GM21390 (cell line): ENCODE measurements around the gene STXBP1.
"Not testable (repeated sequence)": the region's sequence is repeated elsewhere in the genome, so short reads cannot be mapped to it uniquely, and the experiment has no call there.

Source experiments
- ATAC-seq: cut with Tn5 transposase; IDR thresholded peaks from one replicate; pipeline ENCODE4 v1.9.1; 2021; ENCODE audit not compliant: unreplicated experiment

Gene STXBP1

GRCh38 chr9:127613583-127613954, 1.5 kb downstream of the STXBP1 start:
- ATAC-seq = no peak

DNA sequence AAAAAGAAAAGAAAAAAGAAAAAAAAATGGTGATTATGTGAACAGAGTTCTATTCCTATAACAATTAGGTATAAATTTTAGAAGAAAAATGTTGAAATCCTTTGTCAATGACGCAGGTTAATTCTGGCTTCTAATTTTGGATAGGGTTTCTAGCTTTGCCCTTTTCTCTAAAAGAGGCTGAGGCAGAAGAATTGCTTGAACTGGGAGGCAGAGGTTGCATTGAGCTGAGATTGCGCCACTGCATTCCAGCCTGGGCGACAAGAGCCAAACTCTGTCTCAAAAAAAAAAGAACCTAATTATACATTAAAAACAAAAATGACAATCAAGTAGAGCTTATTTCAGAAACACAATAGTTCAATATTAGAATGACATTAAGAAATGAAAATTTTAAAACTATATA, 2.9 kb downstream of the STXBP1 start:
- ATAC-seq = no peak

DNA sequence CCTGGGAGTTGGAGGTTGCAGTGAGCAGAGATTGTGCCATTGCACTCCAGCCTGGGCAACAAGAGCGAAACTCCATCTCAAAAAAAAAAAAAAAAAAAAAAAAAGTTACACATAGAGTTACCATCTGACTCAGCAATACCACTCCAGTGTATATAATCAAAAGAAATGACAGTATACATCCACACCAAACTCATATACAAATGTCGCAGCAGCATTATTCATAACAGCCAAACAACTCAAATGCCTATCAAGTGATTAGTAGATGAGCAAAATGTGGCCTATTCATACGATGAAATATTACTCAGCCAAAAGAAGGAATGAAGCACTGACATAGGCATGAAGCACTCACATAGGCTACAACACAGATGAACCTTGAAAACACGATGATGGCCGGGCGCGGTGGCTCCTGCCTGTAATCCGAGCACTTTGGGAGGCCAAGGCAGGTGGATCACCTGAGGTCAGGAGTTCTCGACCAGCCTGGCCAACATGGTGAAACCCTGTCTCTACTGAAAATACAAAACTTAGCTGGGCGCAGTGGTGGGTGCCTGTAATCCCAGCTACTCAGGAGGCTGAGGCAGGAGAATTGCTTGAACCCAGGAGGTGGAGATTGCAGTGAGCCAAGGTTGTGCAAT, 9.4 kb downstream of the STXBP1 start:
- ATAC-seq = not testable (repeated sequence)

- ATAC-seq = no peak
These were observed 14.8 kb downstream of the STXBP1 start for GRCh38 chr9:127626752-127627493.

- no peak for ATAC-seq
These were observed 15.4 kb downstream of the STXBP1 start for GRCh38 chr9:127627494-127627855.

- no peak for ATAC-seq
These were observed 16.8 kb downstream of the STXBP1 start for GRCh38 chr9:127628758-127629467.

DNA sequence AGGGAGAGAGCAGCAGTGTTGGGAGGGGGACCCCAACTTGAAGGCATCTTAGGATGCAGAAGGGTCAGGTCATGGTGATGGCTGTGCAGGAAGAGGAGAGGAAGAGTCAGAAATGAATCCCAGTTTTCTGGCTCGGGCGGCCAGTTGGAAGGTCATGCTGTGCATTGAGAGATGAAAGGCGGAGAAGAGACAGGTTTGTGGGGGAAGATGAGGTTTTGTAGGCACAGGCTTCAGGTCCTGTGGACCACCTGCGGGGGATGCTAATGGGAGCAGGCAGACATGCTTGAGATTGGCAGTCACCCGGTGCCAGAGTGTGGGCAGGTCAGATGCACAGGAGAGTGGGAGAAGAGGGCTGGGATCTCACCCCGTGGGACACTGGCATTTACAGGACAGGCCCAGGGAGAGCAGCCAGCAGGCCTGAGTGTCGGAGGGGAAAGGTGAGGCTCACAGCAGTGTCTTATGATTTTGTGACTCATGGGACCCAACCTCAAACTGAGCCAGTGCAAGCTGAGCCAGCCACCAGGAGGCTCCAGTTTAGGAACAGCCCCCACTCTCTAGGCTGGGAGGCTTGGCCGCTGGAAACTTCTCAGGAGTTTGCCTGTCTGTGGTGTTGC, 17.5 kb downstream of the STXBP1 start:
- ATAC-seq = no peak

DNA sequence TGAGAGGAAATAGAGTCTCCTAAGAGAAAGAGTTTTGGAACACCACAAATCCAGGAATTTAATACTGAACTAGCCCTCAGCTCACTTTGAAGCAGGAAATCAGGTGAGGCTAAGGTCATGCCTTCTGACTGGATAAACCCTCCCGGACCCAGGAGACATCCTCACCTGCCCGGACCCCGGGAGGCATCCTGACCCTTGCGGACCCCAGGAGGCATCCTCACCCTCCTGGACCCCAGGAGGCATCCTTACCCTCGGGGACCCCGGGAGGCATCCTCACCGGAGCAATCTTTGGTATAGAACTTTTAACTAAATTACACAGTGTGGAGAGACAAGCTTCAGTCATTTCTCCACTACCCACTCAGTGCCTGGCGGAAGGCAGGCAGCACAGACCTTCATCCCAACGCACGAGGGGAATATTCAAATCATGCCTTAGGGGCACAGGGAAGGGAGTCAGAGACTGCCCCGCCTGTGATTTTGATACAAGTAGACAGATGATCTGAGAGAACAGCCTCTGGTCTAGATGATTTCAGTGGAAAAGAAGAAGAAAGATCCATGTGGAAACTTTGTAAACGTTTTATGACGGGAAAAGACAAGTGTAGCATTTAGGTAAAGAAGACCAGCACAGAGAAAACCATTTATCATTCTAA, 21.3 kb downstream of the STXBP1 start:
- no peak for ATAC-seq

DNA sequence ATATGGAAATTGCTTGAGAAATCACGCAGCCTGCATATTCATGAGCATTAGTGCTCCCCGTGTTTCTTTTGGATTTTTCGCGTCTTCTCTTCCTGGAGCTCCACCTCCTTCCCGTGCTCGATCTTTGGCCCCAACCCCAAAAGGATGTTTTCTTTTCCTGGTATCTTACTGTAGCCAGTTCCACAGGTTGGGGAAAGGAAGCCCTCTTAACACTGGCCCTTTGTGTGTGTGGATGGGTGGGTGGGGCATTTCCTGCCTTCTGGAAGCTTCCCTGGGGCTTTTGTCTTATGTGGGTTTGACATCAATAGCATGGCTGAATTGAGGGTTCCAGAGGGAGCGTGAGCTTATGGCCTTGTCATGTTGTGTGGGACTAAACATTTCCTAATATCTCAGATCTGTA, 21.9 kb downstream of the STXBP1 start:
- no peak for ATAC-seq

DNA sequence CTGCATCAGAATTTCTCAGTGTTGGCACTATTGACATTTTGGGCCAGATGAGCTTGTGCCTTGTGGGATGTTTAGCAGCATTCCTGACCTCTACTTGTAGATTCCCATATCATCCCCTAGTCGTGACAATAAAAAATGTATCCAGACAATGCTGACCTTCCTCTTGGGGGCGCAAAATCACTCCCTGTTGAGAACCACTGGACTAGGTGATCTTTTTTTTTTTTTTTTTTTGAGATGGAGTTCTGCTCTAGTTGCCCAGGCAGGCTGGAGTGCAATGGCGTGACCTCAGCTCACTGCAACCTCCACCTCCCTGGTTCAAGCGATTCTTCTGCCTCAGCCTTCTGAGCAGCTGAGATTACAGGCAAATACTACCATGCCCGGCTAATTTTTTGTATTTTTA, 22.6 kb downstream of the STXBP1 start:
- ATAC-seq = no peak

GRCh38 chr9:127635201-127635735, 23.2 kb downstream of the STXBP1 start:
- ATAC-seq = no peak

DNA sequence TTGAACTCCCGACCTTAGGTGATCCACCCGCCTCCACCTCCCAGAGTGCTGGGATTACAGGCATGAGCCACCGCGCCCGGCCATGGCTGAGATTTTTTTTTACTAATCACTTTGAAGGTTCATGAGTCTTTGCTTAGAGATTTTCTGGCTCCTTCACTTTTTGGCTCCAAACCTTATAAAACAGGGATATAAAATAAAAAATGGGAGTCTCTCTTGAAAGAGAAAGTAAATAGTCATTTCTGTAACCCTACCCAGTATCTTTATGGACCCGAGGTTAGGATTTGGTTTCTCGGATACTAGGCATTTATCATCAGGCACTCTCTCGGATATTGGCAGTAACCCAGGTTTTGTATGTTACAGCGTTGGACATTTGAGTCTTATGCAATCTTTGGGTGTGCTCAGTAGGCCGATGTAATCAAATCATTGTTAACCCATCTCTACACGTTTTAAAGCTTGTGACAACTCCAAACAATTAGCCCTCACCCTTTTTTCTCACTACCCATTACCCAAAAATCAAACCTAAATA, 25.3 kb downstream of the STXBP1 start:
- no peak for ATAC-seq

- ATAC-seq = no peak
These were observed 28.9 kb downstream of the STXBP1 start for GRCh38 chr9:127640908-127641545.

GRCh38 chr9:127642082-127642740, 30.1 kb downstream of the STXBP1 start:
- no peak for ATAC-seq

DNA sequence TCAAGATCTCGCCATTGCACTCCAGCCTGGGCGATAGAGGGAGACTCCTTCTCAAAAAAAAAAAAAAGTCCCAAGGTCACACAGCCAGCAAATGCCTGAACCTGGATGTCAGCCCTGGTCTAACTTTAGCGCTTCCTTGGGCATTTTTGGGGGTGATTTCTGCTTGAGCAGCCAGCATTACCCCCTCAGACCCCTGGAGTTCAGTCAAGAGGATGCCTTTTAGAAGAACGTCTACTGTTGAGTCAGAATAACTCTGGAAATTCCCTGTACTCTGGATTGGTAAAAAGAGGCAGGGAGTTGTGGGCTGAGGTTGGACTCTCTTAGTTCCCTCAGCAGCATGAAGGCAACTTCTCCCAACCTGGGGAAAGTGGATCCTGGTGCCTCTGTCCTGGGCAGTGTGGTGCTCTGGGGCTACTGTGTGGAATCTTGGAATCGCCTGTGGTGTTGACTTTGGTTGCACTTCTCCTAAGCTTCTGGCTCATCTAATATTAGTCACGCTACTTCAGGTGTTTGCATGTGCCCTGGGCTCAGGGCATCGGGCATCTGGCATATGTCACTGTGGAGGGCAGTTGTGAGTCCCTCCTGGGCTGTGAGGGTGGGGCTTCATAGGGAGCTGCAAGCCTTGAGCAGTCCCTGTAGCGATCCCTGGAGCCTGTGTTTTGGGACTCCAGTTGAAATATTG, 32.2 kb downstream of the STXBP1 start:
- no peak for ATAC-seq

GRCh38 chr9:127644943-127645342, 32.9 kb downstream of the STXBP1 start:
- no peak for ATAC-seq

GRCh38 chr9:127647451-127647850, 35.4 kb downstream of the STXBP1 start:
- ATAC-seq = no peak

DNA sequence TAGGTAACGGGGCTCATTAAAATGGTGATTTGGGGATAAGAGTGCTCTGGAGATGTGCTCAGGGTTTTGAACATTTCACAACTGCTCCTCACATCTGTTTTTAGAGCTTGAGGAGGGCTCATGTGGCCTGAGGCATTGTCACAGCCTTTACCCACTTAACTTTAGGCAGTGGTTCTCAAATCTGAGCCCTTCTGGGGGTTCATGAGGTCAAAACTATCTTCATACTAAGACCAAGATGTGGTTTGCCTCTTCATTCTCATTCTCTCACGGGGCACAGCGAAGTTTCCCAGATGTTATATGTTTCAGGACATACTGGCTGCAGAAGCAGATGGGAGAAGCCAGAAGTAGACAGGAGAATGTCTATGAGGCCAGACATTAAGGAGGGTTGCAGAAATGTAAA, 38.4 kb downstream of the STXBP1 start:
- no peak for ATAC-seq
